ENCODE results near the gene EXT2. TPM values are rescaled to one million over a fixed set of nuclear protein-coding genes. Genes with fewer than 3 reads are reported as not detected.

The EXT2 gene
- total and polyA plus RNA-seq, 10 of the 15 experiments (the other 5 are each of a cell fraction or from before 2014, with no cell fraction given) = 3.8 to 31.4 (median 17.9) TPM

DNA sequence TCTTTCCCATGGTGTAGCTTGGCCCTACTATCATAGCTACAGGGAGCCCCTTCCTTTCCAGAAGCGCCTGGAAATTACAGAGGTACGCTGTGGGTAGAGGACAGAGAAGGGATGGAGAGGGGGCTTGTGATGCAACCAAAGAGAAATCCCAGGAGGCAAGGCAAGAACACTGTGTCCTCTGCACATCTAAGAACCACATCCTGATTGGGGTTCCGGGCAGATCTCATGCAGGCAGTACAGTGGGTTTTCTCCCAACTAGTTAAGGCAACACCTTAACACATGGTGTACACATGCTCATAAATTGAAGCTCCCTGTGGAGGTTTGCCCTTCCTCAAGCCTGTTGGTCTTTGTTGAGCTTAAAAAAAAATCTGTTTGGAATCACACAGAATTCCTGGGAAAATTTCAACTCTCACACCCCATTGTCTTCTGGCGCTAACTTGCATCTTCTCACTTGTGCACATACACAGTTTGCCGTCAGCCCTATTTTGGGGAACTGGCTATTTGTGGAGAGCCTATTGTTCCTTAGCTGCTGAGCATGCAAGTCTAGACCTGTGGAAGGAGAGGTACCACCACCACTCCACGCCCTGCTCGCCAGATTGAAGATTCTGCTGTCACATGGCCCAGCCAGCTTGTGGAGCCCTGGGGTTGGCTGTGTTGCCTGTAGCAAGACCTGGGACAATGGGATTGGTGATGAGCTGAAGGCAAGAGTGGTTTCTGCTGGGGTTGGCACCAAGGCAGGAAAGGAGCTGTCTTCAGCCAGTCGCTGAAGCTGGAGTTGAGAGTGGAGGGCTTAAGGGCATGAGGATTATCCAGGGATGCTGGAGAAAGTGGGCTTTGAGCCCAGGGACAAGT lies 162.1 kb downstream of the EXT2 start:
- H2AFZ ChIP-seq (ENCODE audit: control insufficient read depth, low read depth, low read length) = peak overlapping the region; percentile 43
- intact Hi-C loops (cut with micrococcal nuclease; ENCODE audit: unreplicated experiment) = no loop called here
- FAIRE-seq (no peak), ATAC-seq (peak; percentile 26; the same call in 2 of the 3 replicates), DNase-seq (ENCODE audit: low read depth, low spot score) (no peak)
- H3K9me3 ChIP-seq (replicated peaks; ENCODE audit: control insufficient read depth, insufficient read depth, low read length) = peaks cover 1% of the 10 kb centered on the region; the same call in 2 of the 3 replicates
- H3K9ac ChIP-seq (ENCODE audit: control insufficient read depth, insufficient read depth, low read length) = no peak overlapping the region
- no peaks in the 10 kb centered on the region for H3K36me3 ChIP-seq (ENCODE audit: control insufficient read depth in 2 of 2, insufficient read depth in 2 of 2, low read length in 1 of 2)
- CTCF ChIA-PET = interaction anchor here (0.6 to 1.4 kb wide), 2 partner anchors 124 to 180 kb away, joined by 3 read pairs; no protein-coding TSS in a partner anchor
- SMC1A ChIA-PET (ENCODE audit: uncharacterized antibody, unreplicated experiment) = no interaction called here
- peaks cover 4% of the 10 kb centered on the region for H3K4me1 ChIP-seq (ENCODE audit: control insufficient read depth, insufficient read depth, low read length)
- no peak overlapping the region for H3K4me2 ChIP-seq (ENCODE audit: control insufficient read depth, insufficient read depth)
- 86% methylated on average over 8 of the region's 8 CpGs for WGBS (ENCODE audit: insufficient coverage, insufficient replicate concordance, low lambda C conversion rate, missing lambda C conversion rate)
- no peak for TF ChIP-seq SMAD1 (IDR thresholded peaks at IDR 0.05; ENCODE audit: low read depth, partially characterized antibody)
- TF ChIP-seq RELA (IDR thresholded peaks at IDR 0.05; ENCODE audit: borderline replicate concordance, partially characterized antibody) = no peak
- TF ChIP-seq, protein P1, sequence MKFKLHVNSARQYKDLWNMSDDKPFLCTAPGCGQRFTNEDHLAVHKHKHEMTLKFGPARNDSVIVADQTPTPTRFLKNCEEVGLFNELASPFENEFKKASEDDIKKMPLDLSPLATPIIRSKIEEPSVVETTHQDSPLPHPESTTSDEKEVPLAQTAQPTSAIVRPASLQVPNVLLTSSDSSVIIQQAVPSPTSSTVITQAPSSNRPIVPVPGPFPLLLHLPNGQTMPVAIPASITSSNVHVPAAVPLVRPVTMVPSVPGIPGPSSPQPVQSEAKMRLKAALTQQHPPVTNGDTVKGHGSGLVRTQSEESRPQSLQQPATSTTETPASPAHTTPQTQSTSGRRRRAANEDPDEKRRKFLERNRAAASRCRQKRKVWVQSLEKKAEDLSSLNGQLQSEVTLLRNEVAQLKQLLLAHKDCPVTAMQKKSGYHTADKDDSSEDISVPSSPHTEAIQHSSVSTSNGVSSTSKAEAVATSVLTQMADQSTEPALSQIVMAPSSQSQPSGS (IDR thresholded peaks at IDR 0.05; ENCODE audit: low read length) = no peak
- TF ChIP-seq, protein P2, sequence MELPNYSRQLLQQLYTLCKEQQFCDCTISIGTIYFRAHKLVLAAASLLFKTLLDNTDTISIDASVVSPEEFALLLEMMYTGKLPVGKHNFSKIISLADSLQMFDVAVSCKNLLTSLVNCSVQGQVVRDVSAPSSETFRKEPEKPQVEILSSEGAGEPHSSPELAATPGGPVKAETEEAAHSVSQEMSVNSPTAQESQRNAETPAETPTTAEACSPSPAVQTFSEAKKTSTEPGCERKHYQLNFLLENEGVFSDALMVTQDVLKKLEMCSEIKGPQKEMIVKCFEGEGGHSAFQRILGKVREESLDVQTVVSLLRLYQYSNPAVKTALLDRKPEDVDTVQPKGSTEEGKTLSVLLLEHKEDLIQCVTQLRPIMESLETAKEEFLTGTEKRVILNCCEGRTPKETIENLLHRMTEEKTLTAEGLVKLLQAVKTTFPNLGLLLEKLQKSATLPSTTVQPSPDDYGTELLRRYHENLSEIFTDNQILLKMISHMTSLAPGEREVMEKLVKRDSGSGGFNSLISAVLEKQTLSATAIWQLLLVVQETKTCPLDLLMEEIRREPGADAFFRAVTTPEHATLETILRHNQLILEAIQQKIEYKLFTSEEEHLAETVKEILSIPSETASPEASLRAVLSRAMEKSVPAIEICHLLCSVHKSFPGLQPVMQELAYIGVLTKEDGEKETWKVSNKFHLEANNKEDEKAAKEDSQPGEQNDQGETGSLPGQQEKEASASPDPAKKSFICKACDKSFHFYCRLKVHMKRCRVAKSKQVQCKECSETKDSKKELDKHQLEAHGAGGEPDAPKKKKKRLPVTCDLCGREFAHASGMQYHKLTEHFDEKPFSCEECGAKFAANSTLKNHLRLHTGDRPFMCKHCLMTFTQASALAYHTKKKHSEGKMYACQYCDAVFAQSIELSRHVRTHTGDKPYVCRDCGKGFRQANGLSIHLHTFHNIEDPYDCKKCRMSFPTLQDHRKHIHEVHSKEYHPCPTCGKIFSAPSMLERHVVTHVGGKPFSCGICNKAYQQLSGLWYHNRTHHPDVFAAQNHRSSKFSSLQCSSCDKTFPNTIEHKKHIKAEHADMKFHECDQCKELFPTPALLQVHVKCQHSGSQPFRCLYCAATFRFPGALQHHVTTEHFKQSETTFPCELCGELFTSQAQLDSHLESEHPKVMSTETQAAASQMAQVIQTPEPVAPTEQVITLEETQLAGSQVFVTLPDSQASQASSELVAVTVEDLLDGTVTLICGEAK (IDR thresholded peaks at IDR 0.05; ENCODE audit: borderline replicate concordance) = no peak
- TF ChIP-seq ESRRA (IDR thresholded peaks at IDR 0.05; ENCODE audit: low read length) = no peak
- no peaks in the 10 kb centered on the region for H4K20me1 ChIP-seq (ENCODE audit: control insufficient read depth, insufficient read depth)
- no peak overlapping the region for H3K4me3 ChIP-seq
- no peaks in the 10 kb centered on the region for H3K27me3 ChIP-seq (replicated peaks in 1 of 2; ENCODE audit: control insufficient read depth in 2 of 2, insufficient read depth in 2 of 2, low read length in 1 of 2)
- RAD21 ChIA-PET (ENCODE audit: unreplicated experiment) = interaction anchor here (2.3 kb wide), 1 partner anchor 124 kb away, joined by 6 read pairs; no protein-coding TSS in a partner anchor
- H3K79me2 ChIP-seq (ENCODE audit: control insufficient read depth, insufficient read depth, low read length) = no peaks in the 10 kb centered on the region
- H3K27ac ChIP-seq (ENCODE audit: control insufficient read depth, insufficient read depth) = no peak overlapping the region
- POLR2A ChIA-PET = no interaction called here
- no TSS peak for BruUV-seq (replicated peaks)
- in situ Hi-C loops (cut with MboI) = no loop called here

All from GM12878 (cell line).